RWPE2 (cell line): ENCODE results near the gene ZFYVE28.

Experiments used
- ATAC-seq: fragments of 200-7000 bp; cut with Tn5 transposase; 3 replicates; pipeline ENCODE4 v1.9.1; 2021; ENCODE audit warnings: low read depth
- DNase-seq: peaks from one replicate; pipeline ENCODE4 v3.0.0-alpha.2; 2020; ENCODE audit warnings: low spot score
- H3K27ac ChIP-seq: fragments of 450-650 bp; 2 replicates; pipeline ENCODE4 v1.5.1; 2017; ENCODE audit warnings: mild to moderate bottlenecking; ENCODE audit not compliant: poor library complexity, severe bottlenecking
- H3K27me3 ChIP-seq: fragments of 250-450 bp; sonication (Bioruptor Pico); 2 replicates; pipeline ENCODE4 v1.5.1; 2021; ENCODE audit warnings: mild to moderate bottlenecking, moderate library complexity; ENCODE audit not compliant: insufficient read depth, poor library complexity, severe bottlenecking
- H3K36me3 ChIP-seq: fragments of 250-450 bp; sonication (Bioruptor Pico); 2 replicates; pipeline ENCODE4 v1.5.1; 2020; ENCODE audit warnings: low read depth, mild to moderate bottlenecking, moderate library complexity
- H3K4me1 ChIP-seq: fragments of 250-450 bp; sonication (Bioruptor Pico); 2 replicates; pipeline ENCODE4 v1.5.1; 2021; ENCODE audit warnings: mild to moderate bottlenecking, moderate library complexity; ENCODE audit not compliant: insufficient read depth, poor library complexity, severe bottlenecking
- H3K4me3 ChIP-seq: fragments of 250-450 bp; sonication (Bioruptor Pico); 2 replicates; pipeline ENCODE4 v1.5.1; 2021; ENCODE audit warnings: mild to moderate bottlenecking, moderate library complexity; ENCODE audit not compliant: severe bottlenecking
- H3K9me3 ChIP-seq: fragments of 250-450 bp; sonication (Bioruptor Pico); 2 replicates; pipeline ENCODE4 v1.5.1; 2021; ENCODE audit warnings: mild to moderate bottlenecking, moderate library complexity; ENCODE audit not compliant: severe bottlenecking
- CTCF ChIP-seq: fragments of 450-650 bp; IDR thresholded peaks from one replicate; pipeline ENCODE4 v1.5.1; 2017; ENCODE audit warnings: mild to moderate bottlenecking, moderate library complexity; ENCODE audit not compliant: poor library complexity, severe bottlenecking

Gene ZFYVE28

GRCh38 chr4:2295900-2296442 is 122.5 kb downstream of the ZFYVE28 start:
- Histone ChIP-seq H3K36me3 (no peaks in the 10 kb centered on the region), H3K27me3 (no peaks in the 10 kb centered on the region), H3K9me3 (no peaks in the 10 kb centered on the region), H3K27ac (no peak overlapping the region), H3K4me1 (no peaks in the 10 kb centered on the region), H3K4me3 (no peak overlapping the region)
- no peak for TF ChIP-seq CTCF
- DNase-seq (no peak), ATAC-seq (no peak)

- Histone ChIP-seq H3K4me3 (no peak overlapping the region), H3K36me3 (no peaks in the 10 kb centered on the region), H3K27ac (no peak overlapping the region), H3K9me3 (no peaks in the 10 kb centered on the region), H3K27me3 (no peaks in the 10 kb centered on the region), H3K4me1 (no peaks in the 10 kb centered on the region)
- no peak for DNase-seq
- ATAC-seq: no peak
- TF ChIP-seq CTCF: no peak
Measured at GRCh38 chr4:2295500-2295899, 122.9 kb downstream of the ZFYVE28 start.

GRCh38 chr4:2292646-2293108 is 125.8 kb downstream of the ZFYVE28 start:
- no peaks in the 10 kb centered on the region for H3K4me1 ChIP-seq
- TF ChIP-seq CTCF: no peak
- no peak overlapping the region for H3K27ac ChIP-seq
- H3K4me3 ChIP-seq: no peak overlapping the region
- DNase-seq (no peak), ATAC-seq (no peak)
- no peaks in the 10 kb centered on the region for H3K27me3 ChIP-seq
- no peaks in the 10 kb centered on the region for H3K36me3 ChIP-seq
- H3K9me3 ChIP-seq: no peaks in the 10 kb centered on the region

- TF ChIP-seq CTCF: no peak
- no peaks in the 10 kb centered on the region for H3K4me1 ChIP-seq
- ATAC-seq (no peak; the same call in 2 of the 3 replicates), DNase-seq (no peak)
- H3K27me3 ChIP-seq: no peaks in the 10 kb centered on the region
- no peaks in the 10 kb centered on the region for H3K36me3 ChIP-seq
- no peaks in the 10 kb centered on the region for H3K9me3 ChIP-seq
- no peak overlapping the region for H3K27ac ChIP-seq
- no peak overlapping the region for H3K4me3 ChIP-seq
Measured at GRCh38 chr4:2291705-2292645, 126.5 kb downstream of the ZFYVE28 start.
